ENCODE results near the gene SYCE1.

SYCE1 gene

GRCh38 chr10:133511408-133511807 is 54.0 kb downstream of the SYCE1 start:
- no peak for DNase-seq

GRCh38 chr10:133509700-133510099 is 55.7 kb downstream of the SYCE1 start:
- no peak for DNase-seq

Data from right hindlimb (tissue), 1 donor.